Right lobe of liver (tissue), 4 donors: ENCODE data around the gene EPS15.

ENCODE experiments used
- POLR2A ChIP-seq: fragments of 450-650 bp; IDR thresholded peaks from one replicate; pipeline ENCODE4 v1.6.1; 2017; ENCODE audit warnings: antibody characterized with exemption, mild to moderate bottlenecking
- TF ChIP-seq, protein P1 (sequence below), 4 donors: fragments of 200-600 bp in 3 of 4; fragments of 450-650 bp in 1 of 4; IDR thresholded peaks; one replicate each; pipeline versions ENCODE4 v1.5.1 to v1.8.0; 2016 to 2022; ENCODE audit warnings: antibody characterized with exemption in 4 of 4, mild to moderate bottlenecking in 2 of 4
- donor health status: DM: no; HTN: no; CAD: no.
- donor health status: DM: no; HTN: no; CAD: no.
- donor health status: DM: no; HTN: yes; CAD: no.

- TF ChIP-seq, protein P1, sequence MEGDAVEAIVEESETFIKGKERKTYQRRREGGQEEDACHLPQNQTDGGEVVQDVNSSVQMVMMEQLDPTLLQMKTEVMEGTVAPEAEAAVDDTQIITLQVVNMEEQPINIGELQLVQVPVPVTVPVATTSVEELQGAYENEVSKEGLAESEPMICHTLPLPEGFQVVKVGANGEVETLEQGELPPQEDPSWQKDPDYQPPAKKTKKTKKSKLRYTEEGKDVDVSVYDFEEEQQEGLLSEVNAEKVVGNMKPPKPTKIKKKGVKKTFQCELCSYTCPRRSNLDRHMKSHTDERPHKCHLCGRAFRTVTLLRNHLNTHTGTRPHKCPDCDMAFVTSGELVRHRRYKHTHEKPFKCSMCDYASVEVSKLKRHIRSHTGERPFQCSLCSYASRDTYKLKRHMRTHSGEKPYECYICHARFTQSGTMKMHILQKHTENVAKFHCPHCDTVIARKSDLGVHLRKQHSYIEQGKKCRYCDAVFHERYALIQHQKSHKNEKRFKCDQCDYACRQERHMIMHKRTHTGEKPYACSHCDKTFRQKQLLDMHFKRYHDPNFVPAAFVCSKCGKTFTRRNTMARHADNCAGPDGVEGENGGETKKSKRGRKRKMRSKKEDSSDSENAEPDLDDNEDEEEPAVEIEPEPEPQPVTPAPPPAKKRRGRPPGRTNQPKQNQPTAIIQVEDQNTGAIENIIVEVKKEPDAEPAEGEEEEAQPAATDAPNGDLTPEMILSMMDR (IDR thresholded peaks at IDR 0.05), result no peak
- peak; percentile 58 for TF ChIP-seq POLR2A
Measured at GRCh38 chr1:51329443-51330325, 189.4 kb downstream of the EPS15 start.
